GM12878 (cell line): ENCODE measurements around the gene SRL. TPM values are rescaled to one million over a fixed set of nuclear protein-coding genes. Genes with fewer than 3 reads are reported as not detected.

Source experiments
- ATAC-seq: fragments of 200-7000 bp; cut with Tn5 transposase; 3 replicates; pipeline ENCODE4 v1.9.1; 2020; ENCODE audit warnings: mild to moderate bottlenecking, moderate library complexity
- BruUV-seq: library from RNA; stranded (reverse); fragments of 400-500 nt; replicated peaks from 2 replicates; lab custom pipeline; 2021; lab: Mats Ljungman, UMichigan
- CTCF ChIA-PET: fragments of 300-600 bp; sonication (Branson Sonifier 250); formaldehyde crosslinking; extraction: SDS; loops from one replicate; lab custom pipeline; 2021; ENCODE audit warnings: inconsistent platforms; lab: Yijun Ruan, JAX
- POLR2A ChIA-PET: fragments of 350-600 bp; formaldehyde crosslinking; extraction: SDS; loops from one replicate; lab custom pipeline; 2021; ENCODE audit warnings: inconsistent platforms; lab: Charles Lee
- RAD21 ChIA-PET: fragments of 300-600 bp; sonication (Branson Sonifier 250); formaldehyde crosslinking; loops from one replicate; lab custom pipeline; 2023; ENCODE audit warnings: antibody characterized with exemption; ENCODE audit not compliant: unreplicated experiment; lab: Charles Lee
- SMC1A ChIA-PET: fragments of 300-600 bp; sonication (Branson Sonifier 250); formaldehyde crosslinking; loops from one replicate; lab custom pipeline; 2023; ENCODE audit not compliant: unreplicated experiment, uncharacterized antibody; lab: Charles Lee
- DNase-seq: peaks from one replicate; pipeline ENCODE4 v3.0.0-alpha.2; 2011; ENCODE audit warnings: low read depth, low spot score
- FAIRE-seq: peaks from 3 replicates; lab custom pipeline; 2011; peaks lifted over from hg19 to GRCh38; lab: Jason Lieb, UNC
- H2AFZ ChIP-seq: 2 replicates; pipeline ENCODE4 v1.6.0; 2011; ENCODE audit warnings: low read depth, low read length, control low read depth; ENCODE audit not compliant: control insufficient read depth
- H3K27ac ChIP-seq: 2 replicates; pipeline ENCODE4 v1.5.1; 2011; ENCODE audit warnings: control low read depth; ENCODE audit not compliant: control insufficient read depth, insufficient read depth
- H3K27me3 ChIP-seq, 2 experiments: replicated peaks in 1 of 2; 2 replicates each; pipeline versions ENCODE4 v1.6.0 to v1.6.1; 2011; ENCODE audit warnings: low read length in 1 of 2; ENCODE audit not compliant: control insufficient read depth in 2 of 2, insufficient read depth in 2 of 2
- H3K36me3 ChIP-seq, 2 experiments: 2 replicates each; pipeline ENCODE4 v1.5.1; 2011; ENCODE audit warnings: low read length in 1 of 2; ENCODE audit not compliant: control insufficient read depth in 2 of 2, insufficient read depth in 2 of 2
- H3K4me1 ChIP-seq: 2 replicates; pipeline ENCODE4 v1.6.1; 2011; ENCODE audit warnings: mild to moderate bottlenecking, low read length, moderate library complexity, mixed read lengths; ENCODE audit not compliant: control insufficient read depth, insufficient read depth
- H3K4me2 ChIP-seq: 2 replicates; pipeline ENCODE4 v1.6.0; 2011; ENCODE audit warnings: control low read depth; ENCODE audit not compliant: control insufficient read depth, insufficient read depth
- H3K4me3 ChIP-seq: fragments of 200-600 bp; sonication (generic); 2 replicates; pipeline ENCODE4 v1.5.1; 2016
- H3K79me2 ChIP-seq: 2 replicates; pipeline ENCODE4 v1.6.0; 2011; ENCODE audit warnings: low read length; ENCODE audit not compliant: control insufficient read depth, insufficient read depth
- H3K9ac ChIP-seq: 2 replicates; pipeline ENCODE4 v1.8.0; 2011; ENCODE audit warnings: low read length, control low read depth, mixed read lengths; ENCODE audit not compliant: control insufficient read depth, insufficient read depth
- H3K9me3 ChIP-seq: replicated peaks from 3 replicates; pipeline ENCODE4 v1.5.1; 2011; ENCODE audit warnings: mild to moderate bottlenecking, low read length; ENCODE audit not compliant: control insufficient read depth, insufficient read depth
- H4K20me1 ChIP-seq: 2 replicates; pipeline ENCODE4 v1.6.0; 2011; ENCODE audit not compliant: control insufficient read depth, insufficient read depth
- BCL11A ChIP-seq: IDR thresholded peaks from 2 replicates; pipeline ENCODE4 v1.6.1; 2011; ENCODE audit warnings: low read depth, low read length
- ETV6 ChIP-seq, 2 experiments: fragments of 450-650 bp in 1 of 2; IDR thresholded peaks in 1 of 2; conservative IDR thresholded peaks in 1 of 2; 2 replicates each; pipeline ENCODE4 v1.6.1; 2014; ENCODE audit warnings: antibody characterized with exemption in 1 of 2, borderline replicate concordance in 1 of 2, low read depth in 1 of 2, mild to moderate bottlenecking in 1 of 2, moderate library complexity in 1 of 2
- HDAC6 ChIP-seq: fragments of 200-600 bp; sonication (generic); IDR thresholded peaks from one replicate; pipeline ENCODE4 v1.8.0; 2017; ENCODE audit warnings: antibody characterized with exemption; ENCODE audit not compliant: unreplicated experiment
- HDGF ChIP-seq: fragments of 450-650 bp; IDR thresholded peaks from 2 replicates; pipeline ENCODE4 v1.6.1; 2016; ENCODE audit warnings: antibody characterized with exemption
- IKZF1 ChIP-seq: fragments of 450-650 bp; conservative IDR thresholded peaks from 2 replicates; pipeline ENCODE4 v1.6.1; 2017; ENCODE audit warnings: antibody characterized with exemption, mild to moderate bottlenecking
- KAT2A ChIP-seq: conservative IDR thresholded peaks from 2 replicates; pipeline ENCODE4 v1.6.1; 2011; ENCODE audit warnings: low read depth, low read length; ENCODE audit not compliant: control insufficient read depth
- MYC ChIP-seq: IDR thresholded peaks from 2 replicates; pipeline ENCODE4 v1.6.1; 2011; ENCODE audit warnings: mild to moderate bottlenecking, low read length, moderate library complexity, inconsistent platforms; ENCODE audit not compliant: insufficient read depth, insufficient replicate concordance, insufficient read length, severe bottlenecking
- POLR2AphosphoS2 ChIP-seq: IDR thresholded peaks from 2 replicates; pipeline ENCODE4 v1.6.1; 2011; ENCODE audit warnings: low read depth, mild to moderate bottlenecking, low read length, improper control_type of control experiment, moderate library complexity
- RAD21 ChIP-seq: IDR thresholded peaks from 2 replicates; pipeline ENCODE4 v1.6.1; 2011; ENCODE audit warnings: mild to moderate bottlenecking, low read depth, low read length, moderate library complexity; ENCODE audit not compliant: insufficient read depth
- SP1 ChIP-seq: IDR thresholded peaks from one replicate; pipeline ENCODE4 v1.6.1; 2011; ENCODE audit warnings: low read depth, low read length
- SREBF1 ChIP-seq: IDR thresholded peaks from 2 replicates; pipeline ENCODE4 v1.6.1; 2012; ENCODE audit warnings: mild to moderate bottlenecking, low read length
- TBL1XR1 ChIP-seq: IDR thresholded peaks from 2 replicates; pipeline ENCODE4 v1.6.1; 2012; ENCODE audit warnings: low read depth, low read length, improper control_type of control experiment
- ZBED1 ChIP-seq: IDR thresholded peaks from 2 replicates; pipeline ENCODE4 v1.6.1; 2016; ENCODE audit warnings: borderline replicate concordance
- WGBS: methylation state at CpG from one replicate; pipeline ENCODE4 v1.1.6; 2016; ENCODE audit warnings: low lambda C conversion rate; ENCODE audit not compliant: insufficient replicate concordance, insufficient coverage; ENCODE audit errors: missing lambda C conversion rate; 5-methylcytosine and 5-hydroxymethylcytosine counted together
- in situ Hi-C: fragments of 300-500 bp; cut with MboI; formaldehyde crosslinking; loops from 9 replicates; pipeline ENCODE4 v1.14.3; 2018; ENCODE audit warnings: mixed read lengths
- intact Hi-C: fragments of 100-400 bp; cut with micrococcal nuclease; formaldehyde crosslinking; loops from one replicate; pipeline ENCODE4 v1.14.2; 2022; ENCODE audit not compliant: unreplicated experiment
- polyA plus RNA-seq, 11 experiments: library from polyadenylated mRNA; depleted of rRNA in 4 of 11; unstranded in 6 of 11; stranded (reverse) in 5 of 11; fragments of >200 nt; fragmentation: Nextera tagmentation in 4 of 11; fragmentation: Illumina TruSeq in 1 of 11; extraction: Ambion mirVana in 4 of 11; extraction: Trizol in 1 of 11; gene quantifications; 1 replicate in 1 of 11; 2 replicates in 10 of 11; pipeline versions ENCODE4 v1.2.1 to v1.2.3, GENCODE V29; 2011 to 2016; ENCODE audit warnings: inconsistent platforms in 2 of 11, missing spikeins in 2 of 11, low read depth in 1 of 11
- total RNA-seq, 4 experiments: library from RNA; depleted of rRNA in 3 of 4; stranded (reverse); fragments of >200 nt in 3 of 4; fragmentation: Illumina TruSeq in 1 of 4; extraction: Trizol in 1 of 4; gene quantifications; 2 replicates each; pipeline versions ENCODE4 v1.2.1 to v1.2.3, GENCODE V29; 2013 to 2021
- TF ChIP-seq, protein P1 (sequence below): fragments of 450-650 bp; IDR thresholded peaks from 2 replicates; pipeline ENCODE4 v1.6.1; 2016; ENCODE audit warnings: mild to moderate bottlenecking
- TF ChIP-seq, protein P2 (sequence below): IDR thresholded peaks from 2 replicates; pipeline ENCODE4 v1.6.1; 2012; ENCODE audit warnings: mild to moderate bottlenecking, low read depth, low read length
- TF ChIP-seq, protein P3 (sequence below): fragments of 450-650 bp; IDR thresholded peaks from 2 replicates; pipeline ENCODE4 v1.6.1; 2016; ENCODE audit warnings: mild to moderate bottlenecking

Gene SRL
- total and polyA plus RNA-seq, 10 of the 15 experiments (the other 5 are each of a cell fraction or from before 2014, with no cell fraction given) = not detected

DNA sequence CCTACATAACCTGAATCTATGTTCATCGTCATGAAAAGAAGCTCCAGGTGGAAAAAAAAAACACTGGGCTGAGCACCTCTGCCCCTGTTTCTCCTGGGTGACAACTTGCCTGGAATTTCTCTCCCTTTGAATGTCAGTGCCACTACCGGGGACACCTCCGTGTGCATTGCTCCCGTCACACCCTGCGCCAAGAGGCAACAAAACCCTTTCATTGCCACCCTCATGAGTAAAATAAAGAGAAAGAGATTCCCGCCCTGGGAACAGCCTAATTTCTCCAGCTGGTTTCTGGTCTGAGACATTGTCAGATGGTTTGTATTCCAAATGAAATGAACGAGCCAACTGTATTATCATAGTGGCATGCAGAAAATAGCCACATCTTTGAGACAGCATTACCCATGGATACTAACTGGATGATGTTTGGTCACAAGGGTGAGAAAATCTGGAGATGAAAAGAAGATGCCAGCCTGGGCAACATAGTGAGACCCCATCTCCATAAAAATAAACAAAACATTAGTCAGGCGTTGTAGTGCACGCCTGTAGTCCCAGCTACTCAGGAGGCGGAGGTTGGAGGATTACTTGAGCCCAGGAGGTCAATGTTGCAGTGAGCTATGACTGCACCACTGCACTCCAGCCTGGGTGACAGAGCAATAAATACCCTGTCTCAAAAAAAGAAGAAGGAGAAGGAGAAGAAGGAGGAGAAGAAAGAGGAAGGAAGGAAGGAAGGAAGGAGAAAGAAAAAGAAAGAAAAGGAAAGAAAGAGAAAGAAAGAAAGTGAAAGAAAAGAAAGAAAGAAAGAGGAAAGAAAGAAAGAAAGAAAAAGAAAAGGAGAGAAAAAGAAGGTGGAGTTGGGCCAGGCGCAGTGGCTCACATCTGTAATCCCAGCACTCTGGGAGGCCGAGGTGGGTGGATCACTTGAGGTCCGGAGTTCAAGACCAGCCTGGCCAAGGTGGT is 83.5 kb downstream of the SRL start:
- in situ Hi-C loops = no loop called here
- 49% methylated on average over 13 of the region's 13 CpGs for WGBS
- H3K36me3 ChIP-seq = no peaks in the 10 kb centered on the region
- H4K20me1 ChIP-seq = no peaks in the 10 kb centered on the region
- RAD21 ChIA-PET = no interaction called here
- H2AFZ ChIP-seq = no peak overlapping the region
- ATAC-seq (no peak), FAIRE-seq (no peak), DNase-seq (no peak)
- H3K27me3 ChIP-seq = no peaks in the 10 kb centered on the region
- BruUV-seq = no TSS peak
- no peak overlapping the region for H3K9ac ChIP-seq
- H3K4me2 ChIP-seq = no peak overlapping the region
- intact Hi-C loops = no loop called here
- POLR2A ChIA-PET = no interaction called here
- SMC1A ChIA-PET = interaction anchor here (0.7 kb wide), 1 partner anchor 99 kb away, joined by 3 read pairs; no protein-coding TSS in a partner anchor
- H3K4me3 ChIP-seq = no peak overlapping the region
- H3K9me3 ChIP-seq = no peaks in the 10 kb centered on the region
- TF ChIP-seq TBL1XR1 (no peak), ETV6 (conservative IDR thresholded peaks at IDR 0.05 in 1 of 2, IDR thresholded peaks at IDR 0.05 in 1 of 2; ENCODE audit: borderline replicate concordance in 1 of 2, low read depth in 1 of 2) (no peak), SREBF1 (no peak), KAT2A (no peak), MYC (no peak), IKZF1 (no peak), RAD21 (no peak), HDGF (no peak), SP1 (no peak), POLR2AphosphoS2 (no peak), ZBED1 (no peak), BCL11A (no peak), HDAC6 (no peak)
- TF ChIP-seq, protein P1, sequence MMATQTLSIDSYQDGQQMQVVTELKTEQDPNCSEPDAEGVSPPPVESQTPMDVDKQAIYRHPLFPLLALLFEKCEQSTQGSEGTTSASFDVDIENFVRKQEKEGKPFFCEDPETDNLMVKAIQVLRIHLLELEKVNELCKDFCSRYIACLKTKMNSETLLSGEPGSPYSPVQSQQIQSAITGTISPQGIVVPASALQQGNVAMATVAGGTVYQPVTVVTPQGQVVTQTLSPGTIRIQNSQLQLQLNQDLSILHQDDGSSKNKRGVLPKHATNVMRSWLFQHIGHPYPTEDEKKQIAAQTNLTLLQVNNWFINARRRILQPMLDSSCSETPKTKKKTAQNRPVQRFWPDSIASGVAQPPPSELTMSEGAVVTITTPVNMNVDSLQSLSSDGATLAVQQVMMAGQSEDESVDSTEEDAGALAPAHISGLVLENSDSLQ = no peak
- TF ChIP-seq, protein P2, sequence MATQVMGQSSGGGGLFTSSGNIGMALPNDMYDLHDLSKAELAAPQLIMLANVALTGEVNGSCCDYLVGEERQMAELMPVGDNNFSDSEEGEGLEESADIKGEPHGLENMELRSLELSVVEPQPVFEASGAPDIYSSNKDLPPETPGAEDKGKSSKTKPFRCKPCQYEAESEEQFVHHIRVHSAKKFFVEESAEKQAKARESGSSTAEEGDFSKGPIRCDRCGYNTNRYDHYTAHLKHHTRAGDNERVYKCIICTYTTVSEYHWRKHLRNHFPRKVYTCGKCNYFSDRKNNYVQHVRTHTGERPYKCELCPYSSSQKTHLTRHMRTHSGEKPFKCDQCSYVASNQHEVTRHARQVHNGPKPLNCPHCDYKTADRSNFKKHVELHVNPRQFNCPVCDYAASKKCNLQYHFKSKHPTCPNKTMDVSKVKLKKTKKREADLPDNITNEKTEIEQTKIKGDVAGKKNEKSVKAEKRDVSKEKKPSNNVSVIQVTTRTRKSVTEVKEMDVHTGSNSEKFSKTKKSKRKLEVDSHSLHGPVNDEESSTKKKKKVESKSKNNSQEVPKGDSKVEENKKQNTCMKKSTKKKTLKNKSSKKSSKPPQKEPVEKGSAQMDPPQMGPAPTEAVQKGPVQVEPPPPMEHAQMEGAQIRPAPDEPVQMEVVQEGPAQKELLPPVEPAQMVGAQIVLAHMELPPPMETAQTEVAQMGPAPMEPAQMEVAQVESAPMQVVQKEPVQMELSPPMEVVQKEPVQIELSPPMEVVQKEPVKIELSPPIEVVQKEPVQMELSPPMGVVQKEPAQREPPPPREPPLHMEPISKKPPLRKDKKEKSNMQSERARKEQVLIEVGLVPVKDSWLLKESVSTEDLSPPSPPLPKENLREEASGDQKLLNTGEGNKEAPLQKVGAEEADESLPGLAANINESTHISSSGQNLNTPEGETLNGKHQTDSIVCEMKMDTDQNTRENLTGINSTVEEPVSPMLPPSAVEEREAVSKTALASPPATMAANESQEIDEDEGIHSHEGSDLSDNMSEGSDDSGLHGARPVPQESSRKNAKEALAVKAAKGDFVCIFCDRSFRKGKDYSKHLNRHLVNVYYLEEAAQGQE = no peak
- TF ChIP-seq, protein P3, sequence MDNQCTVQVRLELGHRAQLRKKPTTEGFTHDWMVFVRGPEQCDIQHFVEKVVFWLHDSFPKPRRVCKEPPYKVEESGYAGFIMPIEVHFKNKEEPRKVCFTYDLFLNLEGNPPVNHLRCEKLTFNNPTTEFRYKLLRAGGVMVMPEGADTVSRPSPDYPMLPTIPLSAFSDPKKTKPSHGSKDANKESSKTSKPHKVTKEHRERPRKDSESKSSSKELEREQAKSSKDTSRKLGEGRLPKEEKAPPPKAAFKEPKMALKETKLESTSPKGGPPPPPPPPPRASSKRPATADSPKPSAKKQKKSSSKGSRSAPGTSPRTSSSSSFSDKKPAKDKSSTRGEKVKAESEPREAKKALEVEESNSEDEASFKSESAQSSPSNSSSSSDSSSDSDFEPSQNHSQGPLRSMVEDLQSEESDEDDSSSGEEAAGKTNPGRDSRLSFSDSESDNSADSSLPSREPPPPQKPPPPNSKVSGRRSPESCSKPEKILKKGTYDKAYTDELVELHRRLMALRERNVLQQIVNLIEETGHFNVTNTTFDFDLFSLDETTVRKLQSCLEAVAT = no peak
- no peak overlapping the region for H3K27ac ChIP-seq
- no peaks in the 10 kb centered on the region for H3K4me1 ChIP-seq
- CTCF ChIA-PET = no interaction called here
- no peaks in the 10 kb centered on the region for H3K79me2 ChIP-seq
